Stimulated activated naive CD8-positive, alpha-beta T cell treated with anti-CD3 and anti-CD28 coated beads, Interleukin-15, Interleukin-2, amounts not matched to agents 100 U/mL and 50 U/mL, for 24 hours (primary cell): ENCODE data around the gene SLCO6A1.

Experiments used
- ATAC-seq: fragments of 150-1000 bp; cut with Tn5 transposase; one replicate; pipeline ENCODE4 v1.10.0; 2021
- DNase-seq: peaks from one replicate; pipeline ENCODE4 v3.0.0; 2021

SLCO6A1 gene

DNA sequence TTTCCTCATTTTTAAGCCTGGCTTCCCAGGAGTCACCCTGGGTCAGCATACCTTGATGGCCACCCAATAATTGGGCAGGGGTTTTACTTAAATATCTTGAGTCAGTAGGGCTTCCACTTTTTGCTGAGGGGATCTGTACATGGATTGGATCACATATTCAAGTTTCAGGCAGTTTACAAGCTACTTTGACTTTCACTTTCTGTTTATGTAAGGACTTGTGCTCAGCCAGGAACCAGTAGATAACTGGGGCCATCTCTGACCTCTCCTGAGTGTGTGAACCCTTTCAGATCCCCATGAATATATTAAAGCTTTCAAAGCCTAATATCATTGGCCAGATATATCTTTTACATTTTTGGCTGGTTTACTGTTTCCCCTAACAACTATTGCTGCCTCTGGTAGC is 45.1 kb downstream of the SLCO6A1 start:
- DNase-seq (no peak), ATAC-seq (no peak)

GRCh38 chr5:102451082-102451481 is 47.7 kb downstream of the SLCO6A1 start:
- ATAC-seq: no peak
- no peak for DNase-seq

- no peak for ATAC-seq
These were observed 48.3 kb downstream of the SLCO6A1 start for GRCh38 chr5:102450313-102450990.

GRCh38 chr5:102433473-102433872 is 65.3 kb downstream of the SLCO6A1 start:
- DNase-seq: no peak
- no peak for ATAC-seq

More at GRCh38 chr5:102450313-102450990, 48.3 kb downstream of the SLCO6A1 start:
- no peak for DNase-seq

- DNase-seq (no peak), ATAC-seq (no peak)
These were observed 77.2 kb downstream of the SLCO6A1 start for GRCh38 chr5:102421647-102422046.

DNA sequence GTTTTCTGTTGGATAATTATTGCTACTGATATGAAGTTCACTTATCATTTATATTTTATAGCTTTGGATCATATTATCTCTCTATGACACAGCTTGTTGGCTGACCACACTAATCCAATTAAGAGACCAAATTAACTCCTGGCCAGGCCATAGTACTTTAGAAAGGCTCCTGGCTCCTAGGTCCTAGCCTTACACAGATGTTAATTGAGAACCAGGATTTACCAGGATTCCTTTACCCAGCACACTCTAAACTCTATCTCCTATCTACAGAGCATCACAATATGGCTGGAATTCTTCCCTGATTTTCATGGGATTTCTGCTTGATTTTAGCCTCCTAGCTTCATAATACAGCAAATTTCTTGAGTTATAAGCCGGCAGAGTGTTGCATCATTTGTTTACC is 80.3 kb downstream of the SLCO6A1 start:
- DNase-seq (no peak), ATAC-seq (no peak)

DNA sequence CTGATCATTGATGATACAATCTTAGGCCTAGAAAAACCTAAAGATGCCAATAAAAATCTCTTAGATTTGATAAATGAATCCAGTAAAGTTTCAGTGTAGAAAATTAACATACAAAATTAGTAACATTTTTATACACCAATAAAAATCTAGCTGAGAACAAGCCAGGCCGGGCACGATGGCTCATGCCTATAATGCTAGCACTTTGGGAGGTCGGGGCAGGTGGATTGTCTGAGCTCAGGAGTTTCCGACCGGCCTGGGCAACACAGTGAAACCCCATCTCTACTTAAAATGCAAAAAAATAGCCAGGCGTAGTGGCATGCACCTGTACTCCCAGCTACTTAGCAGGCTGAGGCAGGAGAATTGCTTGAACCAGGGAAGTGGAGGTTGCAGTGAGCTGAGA is 84.4 kb downstream of the SLCO6A1 start:
- no peak for ATAC-seq

DNA sequence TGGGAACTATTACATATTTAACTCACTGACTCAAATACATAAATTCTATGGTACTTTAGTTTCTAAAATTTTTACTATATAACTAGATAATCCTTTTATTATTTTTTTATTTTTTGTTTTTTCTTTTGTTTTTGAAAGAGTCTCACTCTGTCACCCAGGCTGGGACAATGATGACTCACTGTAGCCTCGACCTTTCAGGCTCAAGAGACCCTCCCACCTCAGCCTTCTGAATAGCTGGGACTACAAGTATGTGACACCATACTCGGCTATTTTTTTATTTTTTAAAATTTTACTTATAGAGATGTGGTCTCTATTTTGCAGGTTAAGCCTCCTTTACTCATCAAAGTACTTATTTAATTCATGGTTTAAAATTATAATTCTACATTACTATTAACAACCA is 110.6 kb downstream of the SLCO6A1 start:
- DNase-seq (no peak), ATAC-seq (no peak)

More for the DNA sequence above, 84.4 kb downstream of the SLCO6A1 start:
- no peak for DNase-seq

- DNase-seq: no peak
- ATAC-seq: no peak
These were observed 113.4 kb downstream of the SLCO6A1 start for GRCh38 chr5:102385365-102385764.

DNA sequence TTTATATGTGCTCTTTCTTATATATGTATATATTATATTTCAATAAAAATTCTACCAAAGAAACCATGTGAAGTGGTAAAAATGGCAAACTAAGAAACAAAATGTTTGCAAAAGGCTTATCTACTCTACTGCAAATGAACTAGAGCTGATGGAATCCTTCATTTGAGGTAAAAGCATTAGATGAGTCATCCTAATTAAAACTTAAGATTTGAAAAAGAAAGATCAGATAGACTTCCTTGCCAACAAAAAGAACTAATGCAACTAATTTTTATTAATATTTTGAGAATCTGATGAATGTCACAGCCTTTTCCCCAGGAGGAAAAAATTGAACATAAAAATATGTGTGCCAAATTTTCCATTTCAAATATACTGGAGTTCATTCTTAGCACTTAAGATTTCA is 118.6 kb downstream of the SLCO6A1 start:
- ATAC-seq (no peak), DNase-seq (no peak)

DNA sequence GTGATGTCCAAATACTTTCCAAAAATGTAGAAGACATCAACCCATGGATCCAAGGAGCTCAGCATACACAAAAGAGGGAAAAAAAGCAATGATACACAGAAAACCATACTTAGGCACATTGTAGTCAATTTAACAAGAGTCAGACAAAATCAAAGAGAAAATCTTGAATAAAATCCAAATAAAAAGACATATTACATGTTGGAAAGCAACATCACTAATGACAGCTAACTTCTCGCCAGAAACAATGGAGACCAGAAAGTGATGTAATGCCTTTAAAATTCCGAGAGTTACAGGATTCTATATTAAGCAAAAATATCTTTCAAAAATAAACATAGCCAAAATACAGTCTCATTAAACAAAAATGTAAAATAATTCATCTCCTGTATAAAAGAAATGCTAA is 122.9 kb downstream of the SLCO6A1 start:
- DNase-seq (no peak), ATAC-seq (no peak)

GRCh38 chr5:102375272-102375671 is 123.5 kb downstream of the SLCO6A1 start:
- DNase-seq (no peak), ATAC-seq (no peak)

DNA sequence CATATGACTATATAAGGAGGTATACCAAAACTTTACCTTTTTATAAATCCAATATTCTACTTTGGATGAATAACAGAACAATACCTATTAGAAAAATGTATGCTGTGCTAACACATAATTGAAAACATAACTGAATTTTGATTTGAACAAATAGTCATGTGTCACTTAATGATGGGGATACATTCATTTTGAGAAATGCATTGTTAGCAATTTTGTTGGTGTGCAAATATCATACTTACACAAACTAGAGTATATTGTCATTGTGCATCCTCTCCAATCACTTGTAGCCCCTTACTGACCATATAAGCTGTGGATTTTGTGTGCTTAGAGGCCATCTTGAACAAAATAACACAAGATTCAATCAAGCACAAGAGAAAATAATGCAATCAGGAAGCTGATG is 130.4 kb downstream of the SLCO6A1 start:
- DNase-seq (no peak), ATAC-seq (no peak)

- ATAC-seq (no peak), DNase-seq (no peak)
These were observed 157.0 kb downstream of the SLCO6A1 start for GRCh38 chr5:102341681-102342288.

DNA sequence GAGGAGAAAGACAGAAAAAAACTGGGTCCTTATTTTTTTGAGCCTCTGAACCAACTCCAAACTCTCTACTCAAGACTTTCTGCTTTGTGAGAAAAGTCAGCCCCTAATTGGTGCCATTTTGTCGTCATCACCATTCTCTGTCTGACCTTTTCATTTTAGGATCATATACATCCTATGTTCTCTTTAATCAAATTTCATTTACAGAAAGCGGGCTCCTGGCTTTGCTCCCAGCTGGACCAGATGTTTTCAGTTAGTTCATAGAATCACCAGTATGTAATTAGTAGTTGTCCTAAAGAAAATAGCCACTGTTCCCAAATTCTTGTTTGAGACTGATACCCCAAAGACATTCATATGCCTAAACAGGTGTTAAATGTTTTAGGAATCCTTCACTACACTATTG is 174.1 kb downstream of the SLCO6A1 start:
- ATAC-seq: no peak
- DNase-seq: no peak
